Measurements from ENCODE around the gene MELTF. TPM values are rescaled to one million over a fixed set of nuclear protein-coding genes. Genes with fewer than 3 reads are reported as not detected.

MELTF gene
- total RNA-seq, 2 experiments from 2014 or later = 3.4 to 3.5 TPM

DNA sequence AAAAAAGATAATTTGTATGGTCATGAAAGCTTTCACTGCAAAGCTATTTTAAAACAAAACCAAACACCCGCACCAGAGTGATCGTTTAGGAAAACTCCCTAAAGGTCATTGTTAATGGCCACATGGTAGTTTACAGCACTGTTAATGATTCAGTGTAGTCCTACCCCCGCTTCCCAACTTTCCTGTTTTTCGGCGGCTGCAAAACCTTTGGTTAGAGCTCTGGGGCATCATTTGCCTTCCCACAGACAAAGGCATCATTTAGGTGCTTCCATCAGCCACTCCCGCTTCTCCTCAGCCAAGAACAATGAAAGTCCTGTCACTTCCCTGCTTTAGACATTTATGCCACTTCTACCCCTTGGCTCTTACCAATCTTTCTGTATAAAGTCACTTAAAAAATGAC is 10.6 kb downstream of the MELTF start:
- ChIA-PET POLR2A (no interaction called here), CTCF (interaction anchor here (0.9 kb wide), 1 partner anchor 10 kb away, joined by 6 read pairs; the partner anchor contains the start of gene MELTF)
- ATAC-seq (no peak), DNase-seq (no peak)
- Mint-ChIP-seq H3K36me3 (ENCODE audit: low read depth) (no peaks in the 10 kb centered on the region), H3K27ac (no peak overlapping the region), H3K4me3 (no peak overlapping the region), H3K9me3 (no peaks in the 10 kb centered on the region), H3K27me3 (peaks cover 2% of the 10 kb centered on the region), H3K4me1 (ENCODE audit: low read depth) (peaks cover 14% of the 10 kb centered on the region)
- TF ChIP-seq, protein P1, sequence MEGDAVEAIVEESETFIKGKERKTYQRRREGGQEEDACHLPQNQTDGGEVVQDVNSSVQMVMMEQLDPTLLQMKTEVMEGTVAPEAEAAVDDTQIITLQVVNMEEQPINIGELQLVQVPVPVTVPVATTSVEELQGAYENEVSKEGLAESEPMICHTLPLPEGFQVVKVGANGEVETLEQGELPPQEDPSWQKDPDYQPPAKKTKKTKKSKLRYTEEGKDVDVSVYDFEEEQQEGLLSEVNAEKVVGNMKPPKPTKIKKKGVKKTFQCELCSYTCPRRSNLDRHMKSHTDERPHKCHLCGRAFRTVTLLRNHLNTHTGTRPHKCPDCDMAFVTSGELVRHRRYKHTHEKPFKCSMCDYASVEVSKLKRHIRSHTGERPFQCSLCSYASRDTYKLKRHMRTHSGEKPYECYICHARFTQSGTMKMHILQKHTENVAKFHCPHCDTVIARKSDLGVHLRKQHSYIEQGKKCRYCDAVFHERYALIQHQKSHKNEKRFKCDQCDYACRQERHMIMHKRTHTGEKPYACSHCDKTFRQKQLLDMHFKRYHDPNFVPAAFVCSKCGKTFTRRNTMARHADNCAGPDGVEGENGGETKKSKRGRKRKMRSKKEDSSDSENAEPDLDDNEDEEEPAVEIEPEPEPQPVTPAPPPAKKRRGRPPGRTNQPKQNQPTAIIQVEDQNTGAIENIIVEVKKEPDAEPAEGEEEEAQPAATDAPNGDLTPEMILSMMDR (IDR thresholded peaks at IDR 0.05) = no peak
- intact Hi-C loops (cut with micrococcal nuclease) = no loop called here

DNA sequence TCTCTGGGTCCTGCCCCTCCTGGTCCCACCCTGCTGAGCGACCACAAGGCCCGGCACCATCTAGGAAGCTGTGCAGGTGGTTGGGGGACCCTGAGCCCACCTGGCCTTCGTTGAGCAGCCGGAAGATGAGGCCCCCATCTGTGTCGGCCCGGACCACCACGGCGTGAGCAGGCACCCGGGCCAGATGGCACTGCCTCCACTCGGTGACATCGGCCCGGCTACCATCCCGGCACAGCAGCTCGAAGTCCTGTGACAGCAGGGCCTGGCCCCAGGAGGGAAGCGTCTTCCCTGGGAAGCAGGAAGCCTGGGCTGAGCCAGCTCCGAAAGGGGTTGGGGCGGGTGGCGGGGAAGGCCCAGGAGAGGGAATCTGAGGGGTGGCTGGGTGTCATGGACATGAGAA is 12.6 kb downstream of the MELTF start:
- CTCF ChIA-PET = no interaction called here
- POLR2A ChIA-PET = interaction anchor here (1.0 to 1.6 kb wide), 2 partner anchors 12 to 14 kb away, joined by 3 read pairs; partner anchors contain the start of gene MELTF
- Mint-ChIP-seq H3K27me3 (no peaks in the 10 kb centered on the region), H3K27ac (no peak overlapping the region), H3K36me3 (ENCODE audit: low read depth) (no peaks in the 10 kb centered on the region), H3K4me1 (ENCODE audit: low read depth) (no peaks in the 10 kb centered on the region), H3K4me3 (no peak overlapping the region), H3K9me3 (no peaks in the 10 kb centered on the region)
- no peak for ATAC-seq
- TF ChIP-seq, protein P1 (IDR thresholded peaks at IDR 0.05) = no peak
- intact Hi-C loops (cut with micrococcal nuclease) = no loop called here
- DNase-seq = no peak

DNA sequence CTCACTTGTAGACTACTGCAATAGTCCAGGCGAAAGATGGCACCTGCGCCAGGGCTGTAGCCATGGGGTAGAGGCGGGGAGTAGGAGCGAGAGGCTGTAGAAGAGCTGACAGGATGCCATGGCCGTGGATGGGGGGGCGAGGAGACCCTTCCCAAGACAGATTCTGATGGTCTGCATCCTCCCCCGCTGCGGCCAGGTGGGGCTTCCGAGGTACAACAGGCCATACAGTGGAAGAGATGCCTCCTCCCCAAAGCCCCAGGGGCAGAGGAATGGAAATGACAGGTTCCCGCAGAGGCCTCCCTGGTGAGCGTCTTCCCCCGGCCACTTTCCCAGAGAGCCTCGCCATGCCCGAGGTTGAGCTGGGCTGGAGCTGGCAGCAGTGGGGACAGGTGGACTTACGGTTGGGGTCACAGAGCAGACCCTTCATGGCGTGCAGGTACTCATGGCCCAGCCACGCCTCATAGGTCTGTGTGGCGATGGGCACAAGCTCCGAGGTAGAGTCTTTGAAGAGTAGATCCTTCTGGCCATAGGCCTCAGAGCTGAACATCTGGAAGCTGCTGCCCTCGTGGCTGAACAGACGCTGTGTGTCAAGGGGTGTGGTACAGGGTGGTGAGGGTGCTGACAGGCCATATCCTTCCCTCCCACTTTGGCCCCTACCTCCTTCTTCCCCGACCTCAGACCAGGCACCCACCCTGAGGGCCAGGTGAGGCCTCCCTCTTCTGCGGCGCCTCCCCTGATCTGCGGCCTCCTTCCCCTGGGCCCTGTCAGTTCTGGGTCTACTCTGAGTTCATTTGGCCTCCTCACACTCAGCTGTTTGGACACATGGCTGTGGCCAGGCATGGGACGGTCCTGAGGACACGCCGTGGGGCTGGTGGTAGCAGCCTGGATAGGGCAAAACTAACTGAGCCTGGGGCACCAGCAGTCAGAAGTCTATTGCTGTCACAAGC is 13.6 kb downstream of the MELTF start:
- Mint-ChIP-seq H3K27ac (no peak overlapping the region), H3K4me1 (ENCODE audit: low read depth) (no peaks in the 10 kb centered on the region), H3K4me3 (no peak overlapping the region), H3K36me3 (ENCODE audit: low read depth) (no peaks in the 10 kb centered on the region), H3K9me3 (no peaks in the 10 kb centered on the region), H3K27me3 (no peaks in the 10 kb centered on the region)
- DNase-seq = no peak
- ATAC-seq = no peak
- ChIA-PET CTCF (no interaction called here), POLR2A (interaction anchor here (0.9 to 1.6 kb wide), 2 partner anchors 11 to 13 kb away, joined by 3 read pairs; partner anchors contain the start of gene MELTF)
- TF ChIP-seq, protein P1 (IDR thresholded peaks at IDR 0.05) = no peak
- intact Hi-C loops (cut with micrococcal nuclease) = no loop called here

DNA sequence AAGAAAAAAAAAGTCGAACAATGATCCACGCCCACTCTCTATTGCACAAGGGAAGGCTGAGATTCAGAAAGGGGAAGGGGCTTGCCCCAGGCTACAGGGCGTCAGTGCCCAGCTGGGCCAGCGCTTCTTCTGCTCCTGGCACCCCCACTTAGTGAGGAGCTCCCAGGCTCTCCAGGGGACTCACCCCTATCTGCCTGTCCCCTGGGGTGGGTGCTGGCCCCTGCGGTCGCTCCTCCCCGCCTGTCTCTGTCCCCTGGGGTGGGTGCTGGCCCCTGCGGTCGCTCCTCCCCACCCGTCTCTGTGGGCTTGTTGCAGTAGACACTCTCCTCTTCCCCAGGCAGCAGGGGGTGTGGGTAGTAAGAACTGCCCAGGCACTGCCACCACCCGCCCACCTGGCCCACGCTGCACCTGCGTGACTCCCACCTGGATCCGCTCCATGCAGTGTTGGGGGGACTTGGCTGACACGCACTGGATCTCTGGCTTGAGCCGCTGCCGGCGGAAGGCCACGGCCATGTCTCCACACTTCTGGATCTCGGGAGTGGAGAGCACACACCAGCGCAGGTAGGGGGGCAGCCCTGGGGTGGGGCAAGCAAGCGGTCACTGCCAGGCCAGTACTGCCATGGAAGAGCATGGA is 14.6 kb downstream of the MELTF start:
- intact Hi-C loops (cut with micrococcal nuclease) = no loop called here
- no peak overlapping the region for H3K27ac Mint-ChIP-seq
- H3K36me3 Mint-ChIP-seq (ENCODE audit: low read depth) = no peaks in the 10 kb centered on the region
- ChIA-PET CTCF (no interaction called here), POLR2A (interaction anchor here (1.1 kb wide), 1 partner anchor 10 kb away, joined by 3 read pairs; no protein-coding TSS in a partner anchor)
- H3K4me1 Mint-ChIP-seq (ENCODE audit: low read depth) = no peaks in the 10 kb centered on the region
- no peak overlapping the region for H3K4me3 Mint-ChIP-seq
- no peaks in the 10 kb centered on the region for H3K27me3 Mint-ChIP-seq
- no peaks in the 10 kb centered on the region for H3K9me3 Mint-ChIP-seq
- no peak for ATAC-seq
- TF ChIP-seq, protein P1 (IDR thresholded peaks at IDR 0.05) = no peak
- no peak for DNase-seq

DNA sequence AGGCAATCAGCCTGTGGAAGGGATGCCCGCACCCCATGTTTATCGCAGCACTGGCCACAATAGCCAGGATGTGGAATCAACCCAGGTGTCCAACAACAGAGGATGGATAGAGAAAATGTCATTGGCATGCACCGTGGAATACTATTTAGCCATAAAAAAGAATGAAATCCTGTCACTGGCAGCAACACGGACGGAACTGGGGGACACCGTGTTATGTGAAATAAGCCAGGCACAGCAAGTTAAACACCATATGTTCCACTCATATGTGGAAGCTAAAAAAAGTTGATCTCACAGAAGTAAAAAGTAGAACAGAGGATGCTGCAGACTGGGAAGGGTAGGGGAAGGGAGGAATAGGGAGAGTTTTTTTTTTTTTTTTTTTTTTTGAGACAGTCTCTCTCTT is 15.6 kb downstream of the MELTF start:
- ChIA-PET CTCF (no interaction called here), POLR2A (interaction anchor here (1.1 kb wide), 1 partner anchor 9 kb away, joined by 3 read pairs; no protein-coding TSS in a partner anchor)
- intact Hi-C loops (cut with micrococcal nuclease) = no loop called here
- H3K27me3 Mint-ChIP-seq = no peaks in the 10 kb centered on the region
- no peak overlapping the region for H3K4me3 Mint-ChIP-seq
- H3K4me1 Mint-ChIP-seq (ENCODE audit: low read depth) = no peaks in the 10 kb centered on the region
- ATAC-seq = no peak
- H3K9me3 Mint-ChIP-seq = no peaks in the 10 kb centered on the region
- no peak for DNase-seq
- no peaks in the 10 kb centered on the region for H3K36me3 Mint-ChIP-seq (ENCODE audit: low read depth)
- no peak overlapping the region for H3K27ac Mint-ChIP-seq
- TF ChIP-seq, protein P1 (IDR thresholded peaks at IDR 0.05) = no peak
